SH-SY5Y (cell line): ENCODE results near the gene FAR1.

ENCODE experiments used
- GATA2 ChIP-seq: IDR thresholded peaks from 2 replicates; pipeline ENCODE4 v1.6.1; 2011; ENCODE audit warnings: mild to moderate bottlenecking, low read depth, low read length
- GATA3 ChIP-seq: IDR thresholded peaks from 2 replicates; pipeline ENCODE4 v1.6.1; 2011; ENCODE audit warnings: low read depth, mild to moderate bottlenecking, low read length, moderate library complexity

GRCh38 chr11:13637125-13638069, 31.1 kb upstream of the FAR1 start:
- no peak for TF ChIP-seq GATA3
- no peak for TF ChIP-seq GATA2
